H1 (cell line): Measurements from ENCODE around the gene PLAC1. TPM values are rescaled to one million over a fixed set of nuclear protein-coding genes. Genes with fewer than 3 reads are reported as not detected.

Experiments used
- CTCF ChIA-PET: fragments of 300-600 bp; sonication (Branson Sonifier 250); formaldehyde crosslinking; loops from one replicate; lab custom pipeline; 2021; ENCODE audit not compliant: partially characterized antibody; lab: Charles Lee
- POLR2A ChIA-PET: fragments of 300-600 bp; sonication (Branson Sonifier 250); formaldehyde crosslinking; loops from one replicate; lab custom pipeline; 2021; ENCODE audit warnings: inconsistent platforms; ENCODE audit not compliant: partially characterized antibody; lab: Charles Lee
- DNase-seq, 2 experiments: peaks; one replicate each; pipeline versions ENCODE4 v3.0.0 to v3.0.0-alpha.2; 2010 to 2022; ENCODE audit warnings: low spot score in 2 of 2, low read depth in 1 of 2, mixed read lengths in 1 of 2
- FAIRE-seq: peaks from 2 replicates; lab custom pipeline; 2011; peaks lifted over from hg19 to GRCh38; lab: Jason Lieb, UNC
- H2AFZ ChIP-seq: 2 replicates; pipeline ENCODE4 v1.8.1; 2012; ENCODE audit warnings: low read length, inconsistent platforms
- H2AK5ac ChIP-seq: 2 replicates; pipeline ENCODE4 v1.6.1; 2013; ENCODE audit warnings: low read depth, low read length
- H2BK120ac ChIP-seq: replicated peaks from 2 replicates; pipeline ENCODE3; 2013; ENCODE audit warnings: low read depth, low read length, inconsistent platforms
- H2BK12ac ChIP-seq: 2 replicates; pipeline ENCODE4 v1.6.1; 2013; ENCODE audit warnings: low read depth, low read length
- H2BK15ac ChIP-seq: 2 replicates; pipeline ENCODE4 v1.6.1; 2013; ENCODE audit warnings: low read length
- H2BK20ac ChIP-seq: 2 replicates; pipeline ENCODE4 v1.6.1; 2013; ENCODE audit warnings: low read length
- H2BK5ac ChIP-seq: 2 replicates; pipeline ENCODE4 v1.6.1; 2013; ENCODE audit warnings: low read depth, low read length
- H3K14ac ChIP-seq: 2 replicates; pipeline ENCODE4 v1.6.1; 2013; ENCODE audit warnings: inconsistent platforms; ENCODE audit not compliant: insufficient read length
- H3K18ac ChIP-seq: 2 replicates; pipeline ENCODE4 v1.6.1; 2013; ENCODE audit warnings: low read length; ENCODE audit errors: extremely low read depth
- H3K23ac ChIP-seq: 2 replicates; pipeline ENCODE4 v1.6.1; 2013; ENCODE audit warnings: inconsistent platforms; ENCODE audit not compliant: insufficient read length
- H3K23me2 ChIP-seq: 2 replicates; pipeline ENCODE4 v1.6.1; 2013; ENCODE audit warnings: low read depth, low read length
- H3K27ac ChIP-seq: 2 replicates; pipeline ENCODE4 v1.6.1; 2011; ENCODE audit warnings: low read depth, low read length, inconsistent platforms
- H3K27me3 ChIP-seq, 4 experiments: replicated peaks in 1 of 4; 1 replicate in 1 of 4; 2 replicates in 3 of 4; pipeline versions ENCODE4 v1.6.1 to v1.8.1; 2011 to 2013; ENCODE audit warnings: low read length in 3 of 4, mild to moderate bottlenecking in 3 of 4, inconsistent platforms in 2 of 4, mixed read lengths in 2 of 4, moderate library complexity in 1 of 4; ENCODE audit not compliant: control insufficient read depth in 3 of 4, insufficient read depth in 3 of 4; ENCODE audit errors: extremely low read depth in 1 of 4
- H3K36me3 ChIP-seq, 4 experiments: 2 replicates each; pipeline versions ENCODE4 v1.6.1 to v1.8.1; 2011 to 2013; ENCODE audit warnings: mild to moderate bottlenecking in 4 of 4, low read length in 3 of 4, moderate library complexity in 2 of 4, control low read depth in 1 of 4, inconsistent platforms in 1 of 4; ENCODE audit not compliant: insufficient read depth in 4 of 4, control insufficient read depth in 2 of 4
- H3K4ac ChIP-seq: replicated peaks from 2 replicates; pipeline ENCODE3; 2013; ENCODE audit warnings: low read length, low read depth, mixed read lengths, inconsistent platforms; ENCODE audit not compliant: insufficient read length
- H3K4me1 ChIP-seq, 4 experiments: replicated peaks in 1 of 4; 1 replicate in 1 of 4; 2 replicates in 3 of 4; pipeline versions ENCODE4 v1.6.1 to v1.8.1; 2011 to 2013; ENCODE audit warnings: low read length in 3 of 4, inconsistent platforms in 2 of 4, mixed read lengths in 1 of 4; ENCODE audit not compliant: insufficient read depth in 4 of 4, control insufficient read depth in 3 of 4
- H3K4me2 ChIP-seq, 2 experiments: 2 replicates each; pipeline versions ENCODE4 v1.6.1 to v1.8.1; 2011 to 2013; ENCODE audit warnings: low read depth in 2 of 2, low read length in 2 of 2, control low read depth in 1 of 2, inconsistent platforms in 1 of 2, mild to moderate bottlenecking in 1 of 2; ENCODE audit not compliant: insufficient read depth in 1 of 2
- H3K4me3 ChIP-seq, 4 experiments: fragments of 200-600, 300-600 bp in 1 of 4; sonication (generic), shearing (Covaris generic), sonication (Bioruptor Twin) in 1 of 4; 2 replicates each; pipeline versions ENCODE4 v1.5.1 to v1.8.1; 2011 to 2016; ENCODE audit warnings: low read length in 4 of 4, low read depth in 3 of 4, control low read depth in 2 of 4, inconsistent platforms in 2 of 4, mild to moderate bottlenecking in 2 of 4, mixed read lengths in 1 of 4, moderate library complexity in 1 of 4; ENCODE audit not compliant: insufficient read depth in 2 of 4; ENCODE audit errors: extremely low read depth in 1 of 4
- H3K56ac ChIP-seq: replicated peaks from 2 replicates; pipeline ENCODE3; 2013; ENCODE audit warnings: low read depth, mild to moderate bottlenecking, mixed read lengths, low read length, inconsistent platforms; ENCODE audit not compliant: insufficient read length
- H3K79me1 ChIP-seq: 2 replicates; pipeline ENCODE4 v1.6.1; 2013; ENCODE audit warnings: low read depth, low read length, control low read depth
- H3K79me2 ChIP-seq, 2 experiments: 2 replicates each; pipeline versions ENCODE4 v1.6.1 to v1.8.1; 2012 to 2013; ENCODE audit warnings: low read length in 2 of 2, mild to moderate bottlenecking in 2 of 2, inconsistent platforms in 1 of 2; ENCODE audit not compliant: insufficient read depth in 2 of 2, control insufficient read depth in 1 of 2
- H3K9ac ChIP-seq, 4 experiments: replicated peaks in 1 of 4; 1 replicate in 1 of 4; 2 replicates in 3 of 4; pipeline versions ENCODE4 v1.6.1 to v1.8.1; 2011 to 2013; ENCODE audit warnings: low read depth in 3 of 4, low read length in 3 of 4, control low read depth in 2 of 4, mild to moderate bottlenecking in 2 of 4, moderate library complexity in 2 of 4, inconsistent platforms in 1 of 4; ENCODE audit errors: extremely low read depth in 1 of 4
- H3K9me3 ChIP-seq, 2 experiments: 2 replicates each; pipeline versions ENCODE4 v1.6.1 to v1.8.1; 2012 to 2013; ENCODE audit warnings: mild to moderate bottlenecking in 2 of 2, moderate library complexity in 2 of 2, control low read depth in 1 of 2, inconsistent platforms in 1 of 2, low read depth in 1 of 2, low read length in 1 of 2, mixed read lengths in 1 of 2; ENCODE audit not compliant: insufficient read depth in 2 of 2
- H4K20me1 ChIP-seq, 2 experiments: replicated peaks in 1 of 2; 2 replicates each; pipeline versions ENCODE3 to v1.8.1; 2011 to 2013; ENCODE audit warnings: inconsistent platforms in 2 of 2, low read length in 2 of 2, mild to moderate bottlenecking in 1 of 2; ENCODE audit not compliant: insufficient read depth in 2 of 2, control insufficient read depth in 1 of 2
- H4K5ac ChIP-seq: 2 replicates; pipeline ENCODE4 v1.6.1; 2013; ENCODE audit warnings: low read length, low read depth, mixed read lengths, inconsistent platforms; ENCODE audit not compliant: insufficient read length
- H4K8ac ChIP-seq: 2 replicates; pipeline ENCODE4 v1.8.0; 2013; ENCODE audit warnings: mild to moderate bottlenecking, moderate library complexity, low read length, inconsistent platforms; ENCODE audit not compliant: insufficient read depth; ENCODE audit errors: extremely low read depth
- H4K91ac ChIP-seq: replicated peaks from 2 replicates; pipeline ENCODE3; 2013; ENCODE audit warnings: low read length, mixed read lengths, inconsistent platforms; ENCODE audit not compliant: insufficient read length
- CBX5 ChIP-seq: fragments of 300-800, 300-1000 bp; sonication (generic); IDR thresholded peaks from 2 replicates; pipeline ENCODE4 v1.7.1; 2016; ENCODE audit warnings: antibody characterized with exemption, low read length, low read depth
- CEBPB ChIP-seq: IDR thresholded peaks from 2 replicates; pipeline ENCODE4 v1.6.1; 2012; ENCODE audit warnings: low read depth, low read length
- CHD1 ChIP-seq: IDR thresholded peaks from 2 replicates; pipeline ENCODE4 v1.6.1; 2012; ENCODE audit warnings: low read depth, low read length, improper control_type of control experiment
- GABPA ChIP-seq: IDR thresholded peaks from 2 replicates; pipeline ENCODE4 v1.6.1; 2011; ENCODE audit warnings: mild to moderate bottlenecking, low read length, moderate library complexity, borderline replicate concordance; ENCODE audit not compliant: insufficient read depth
- HDAC6 ChIP-seq: IDR thresholded peaks from one replicate; pipeline ENCODE4 v1.7.1; 2012; ENCODE audit warnings: low read depth, mild to moderate bottlenecking, inconsistent platforms, low read length, moderate library complexity
- KDM1A ChIP-seq: fragments of 200-600, 300-600 bp; sonication (generic); IDR thresholded peaks from 2 replicates; pipeline ENCODE4 v1.7.1; 2016; ENCODE audit warnings: mild to moderate bottlenecking, low read length, borderline replicate concordance
- MAFK ChIP-seq: IDR thresholded peaks from 2 replicates; pipeline ENCODE4 v1.6.1; 2012; ENCODE audit warnings: low read depth, mild to moderate bottlenecking, improper control_type of control experiment, low read length
- RAD21 ChIP-seq, 2 experiments: IDR thresholded peaks in 1 of 2; conservative IDR thresholded peaks in 1 of 2; 2 replicates each; pipeline ENCODE4 v1.6.1; 2011; ENCODE audit warnings: low read depth in 2 of 2, low read length in 2 of 2, improper control_type of control experiment in 1 of 2, inconsistent platforms in 1 of 2, mild to moderate bottlenecking in 1 of 2, moderate library complexity in 1 of 2
- SIN3A ChIP-seq, 2 experiments: IDR thresholded peaks in 1 of 2; conservative IDR thresholded peaks in 1 of 2; 2 replicates each; pipeline ENCODE4 v1.6.1; 2011 to 2012; ENCODE audit warnings: low read length in 2 of 2, improper control_type of control experiment in 1 of 2, low read depth in 1 of 2, mild to moderate bottlenecking in 1 of 2
- TAF1 ChIP-seq: IDR thresholded peaks from 2 replicates; pipeline ENCODE4 v1.6.1; 2011; ENCODE audit warnings: mild to moderate bottlenecking, low read depth, low read length
- TBP ChIP-seq: IDR thresholded peaks from 2 replicates; pipeline ENCODE4 v1.6.1; 2011; ENCODE audit warnings: low read depth, low read length, improper control_type of control experiment
- TCF12 ChIP-seq: IDR thresholded peaks from 2 replicates; pipeline ENCODE4 v1.6.1; 2011; ENCODE audit warnings: low read depth, mild to moderate bottlenecking, low read length
- WGBS, 2 experiments: shearing (Covaris generic) in 1 of 2; methylation state at CpG; one replicate each; pipeline versions ENCODE4 v1.1.6 to v1.1.7; 2013 to 2015; ENCODE audit warnings: low lambda C conversion rate in 2 of 2, mixed read lengths in 2 of 2, inconsistent platforms in 1 of 2, low coverage in 1 of 2, missing lambda C conversion rate in 1 of 2; ENCODE audit not compliant: insufficient replicate concordance in 2 of 2, insufficient coverage in 1 of 2, insufficient read length in 1 of 2; ENCODE audit errors: extremely low coverage in 1 of 2, missing lambda C conversion rate in 1 of 2; 5-methylcytosine and 5-hydroxymethylcytosine counted together
- polyA plus RNA-seq, 7 experiments: library from polyadenylated mRNA; depleted of rRNA in 3 of 7; stranded (reverse) in 5 of 7; unstranded in 2 of 7; fragments of >200 nt in 5 of 7; fragments of 200-250 nt in 2 of 7; gene quantifications; 1 replicate in 5 of 7; 2 replicates in 1 of 7; 4 replicates in 1 of 7; pipeline versions ENCODE4 v1.2.1 to v1.2.3, GENCODE V29; 2011 to 2013; ENCODE audit warnings: missing spikeins in 2 of 7, mixed read lengths in 2 of 7
- total RNA-seq: library from RNA; stranded (reverse); fragmentation: NEBNext Ultra II Directional; extraction: Animal tissue kit (Norgen Biotek cat#: 25700); gene quantifications from 2 replicates; pipeline ENCODE4 v1.2.1, GENCODE V29; 2021
- TF ChIP-seq, protein P1 (sequence below): IDR thresholded peaks from 2 replicates; pipeline ENCODE4 v1.6.1; 2011; ENCODE audit warnings: low read depth, mild to moderate bottlenecking, low read length; ENCODE audit not compliant: insufficient read depth

Gene PLAC1
- total and polyA plus RNA-seq, 2 of the 8 experiments (the other 6 are each of a cell fraction or from before 2014, with no cell fraction given), result 1.8 TPM; not detected in 1

DNA sequence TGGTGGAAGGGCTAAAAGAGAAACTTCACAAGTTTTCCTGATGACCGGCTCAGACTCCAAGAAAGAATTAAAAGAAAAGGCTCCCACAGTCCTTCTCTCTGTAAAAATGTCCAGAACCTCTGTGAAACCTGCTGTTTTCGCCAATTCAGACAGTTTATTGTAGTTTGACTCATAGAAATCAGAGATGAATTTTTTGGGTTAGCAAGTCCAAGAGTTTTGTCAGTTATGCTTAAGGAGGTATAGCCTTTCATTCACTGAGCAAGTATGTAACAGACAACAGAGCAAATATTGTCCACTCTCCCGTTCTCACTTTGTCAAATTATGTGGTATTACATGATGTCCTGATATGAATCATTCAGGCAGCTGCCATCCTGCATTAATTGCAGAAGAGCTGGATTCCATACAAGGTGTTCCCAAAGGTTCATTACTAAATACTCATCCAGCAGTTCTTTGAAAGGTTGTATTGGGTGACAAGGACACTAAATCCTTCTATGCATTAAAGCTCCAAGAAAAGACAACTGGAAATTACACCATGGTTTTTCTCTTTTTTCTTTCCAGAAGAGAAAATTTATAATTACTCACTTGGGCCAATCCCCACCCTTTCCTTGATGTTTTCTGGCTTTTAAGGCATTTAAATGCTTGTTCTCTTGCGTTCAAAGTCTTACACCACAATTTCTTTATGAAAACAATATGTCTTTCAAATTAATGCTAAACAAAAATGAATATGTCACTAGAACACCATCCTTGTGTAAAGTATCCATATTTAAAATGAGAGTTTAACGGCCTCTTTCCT is 30.0 kb upstream of the PLAC1 start:
- no peak overlapping the region for H3K4me3 ChIP-seq
- no peak overlapping the region for H2BK120ac ChIP-seq
- no peak overlapping the region for H2AK5ac ChIP-seq
- no peak overlapping the region for H2AFZ ChIP-seq
- no peaks in the 10 kb centered on the region for H3K79me2 ChIP-seq
- no peak overlapping the region for H2BK5ac ChIP-seq
- CTCF ChIA-PET, result no interaction called here
- H2BK12ac ChIP-seq, result no peak overlapping the region
- no peak overlapping the region for H3K14ac ChIP-seq
- POLR2A ChIA-PET, result no interaction called here
- H3K23me2 ChIP-seq, result no peaks in the 10 kb centered on the region
- no peak overlapping the region for H3K18ac ChIP-seq
- 82% methylated on average over 5 of the region's 5 CpGs; no CpG with 5 or more reads in 1 of the 2 experiments for WGBS, 2 experiments
- no peak overlapping the region for H4K8ac ChIP-seq
- H2BK15ac ChIP-seq, result no peak overlapping the region
- H3K9ac ChIP-seq, result no peak overlapping the region
- FAIRE-seq, result no peak
- H3K79me1 ChIP-seq, result no peaks in the 10 kb centered on the region
- no peak overlapping the region for H3K56ac ChIP-seq
- no peak overlapping the region for H2BK20ac ChIP-seq
- H3K4me2 ChIP-seq, result no peak overlapping the region
- H3K36me3 ChIP-seq, result no peaks in the 10 kb centered on the region
- no peak overlapping the region for H4K91ac ChIP-seq
- H3K27ac ChIP-seq, result no peak overlapping the region
- no peak for DNase-seq
- no peaks in the 10 kb centered on the region for H3K27me3 ChIP-seq
- H4K5ac ChIP-seq, result no peak overlapping the region
- H3K23ac ChIP-seq, result no peak overlapping the region
- no peak overlapping the region for H3K4ac ChIP-seq
- no peaks in the 10 kb centered on the region for H4K20me1 ChIP-seq
- H3K9me3 ChIP-seq, result no peaks in the 10 kb centered on the region
- H3K4me1 ChIP-seq, result no peaks in the 10 kb centered on the region
- TF ChIP-seq CEBPB (no peak), SIN3A (conservative IDR thresholded peaks at IDR 0.05 in 1 of 2, IDR thresholded peaks at IDR 0.05 in 1 of 2; ENCODE audit: low read depth in 1 of 2, low read length in 2 of 2) (no peak), CBX5 (no peak), CHD1 (no peak), RAD21 (IDR thresholded peaks at IDR 0.05 in 1 of 2, conservative IDR thresholded peaks at IDR 0.05 in 1 of 2; ENCODE audit: low read depth in 2 of 2, low read length in 2 of 2) (no peak), MAFK (no peak), GABPA (no peak), TAF1 (no peak), HDAC6 (no peak), TCF12 (no peak), KDM1A (no peak), TBP (no peak)
- TF ChIP-seq, protein P1, sequence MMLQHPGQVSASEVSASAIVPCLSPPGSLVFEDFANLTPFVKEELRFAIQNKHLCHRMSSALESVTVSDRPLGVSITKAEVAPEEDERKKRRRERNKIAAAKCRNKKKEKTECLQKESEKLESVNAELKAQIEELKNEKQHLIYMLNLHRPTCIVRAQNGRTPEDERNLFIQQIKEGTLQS, result no peak
